SKM-1 treated with dmso at 0.1 percent for 144 hours (cell line): Measurements from ENCODE around the gene TMC4.
"Not testable (repeated sequence)": the region's sequence is repeated elsewhere in the genome, so short reads cannot be mapped to it uniquely, and the experiment has no call there.

Experiments
- DNase-seq: peaks from one replicate; lab custom pipeline; 2025; ENCODE audit not compliant: unreplicated experiment; lab: John Stamatoyannopoulos, UW

Gene TMC4

DNA sequence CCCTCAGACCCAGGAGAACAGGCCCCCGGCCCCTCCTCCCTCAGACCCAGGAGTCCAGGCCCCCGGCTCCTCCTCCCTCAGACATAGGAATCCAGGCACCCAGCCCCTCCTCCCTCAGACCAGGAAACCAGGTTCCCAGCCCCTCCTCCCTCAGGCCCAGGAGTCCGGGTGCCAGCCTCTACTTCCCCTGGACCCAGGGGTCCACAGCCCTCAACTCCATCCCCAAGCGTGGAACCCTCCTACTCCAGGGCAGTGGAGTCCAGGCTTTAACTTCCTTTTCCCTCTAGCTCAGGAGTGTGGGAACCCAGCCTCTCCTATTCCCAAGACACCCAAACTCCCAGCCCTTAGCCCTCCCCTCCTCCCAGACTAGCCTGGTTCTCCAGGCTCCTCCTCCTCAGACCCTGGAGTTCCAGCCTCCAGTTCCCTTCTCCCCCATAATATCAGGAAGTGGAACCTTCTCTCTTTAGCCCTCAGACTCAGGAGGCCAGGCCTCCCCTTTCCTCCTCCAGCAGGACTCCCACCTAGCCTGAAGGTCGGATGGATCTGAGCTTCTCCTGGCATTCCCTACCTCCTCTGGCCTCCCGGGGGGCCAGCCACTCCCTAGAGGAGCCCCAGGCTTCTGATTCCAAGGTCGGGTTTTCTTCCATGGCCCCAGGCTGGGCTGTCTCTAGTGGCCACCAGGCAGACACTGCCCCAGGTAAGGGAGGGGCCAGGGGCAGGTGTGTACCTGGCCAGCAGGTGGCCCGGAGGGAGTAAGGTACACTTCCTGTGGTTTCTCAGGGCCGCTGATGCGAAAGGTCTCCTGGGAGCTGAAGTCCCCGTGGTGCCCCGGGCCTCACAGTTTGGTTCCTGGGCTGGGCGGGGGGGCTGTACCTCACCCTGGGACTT lies at the start of gene TMC4:
Gene TMC4, minus strand, starts transcription at position 690 of the 888 bp plus-strand sequence. Its CDS starts 43 bp downstream, at position 647.
- no peak for DNase-seq

DNA sequence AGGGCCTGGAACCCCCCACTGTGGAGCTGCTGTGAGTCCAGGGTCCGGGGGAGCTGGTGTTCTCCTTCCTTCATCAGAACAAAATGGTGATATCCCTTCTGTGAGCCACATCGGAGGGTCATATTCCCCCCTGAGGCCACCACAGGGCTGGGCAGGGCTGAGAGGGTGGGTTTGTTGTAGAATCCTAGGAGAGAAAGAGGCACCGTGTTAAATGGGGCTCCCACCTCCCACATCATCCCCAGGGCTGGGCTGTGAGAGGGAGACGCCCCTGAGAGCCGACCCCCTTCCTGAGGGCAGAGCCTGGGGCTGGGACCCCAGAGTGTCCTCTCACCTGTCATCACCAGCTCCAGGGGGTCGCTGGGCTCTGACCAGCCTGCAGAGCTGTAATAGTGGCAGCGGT lies 49.0 kb upstream of the TMC4 start:
- not testable (repeated sequence) for DNase-seq

DNA sequence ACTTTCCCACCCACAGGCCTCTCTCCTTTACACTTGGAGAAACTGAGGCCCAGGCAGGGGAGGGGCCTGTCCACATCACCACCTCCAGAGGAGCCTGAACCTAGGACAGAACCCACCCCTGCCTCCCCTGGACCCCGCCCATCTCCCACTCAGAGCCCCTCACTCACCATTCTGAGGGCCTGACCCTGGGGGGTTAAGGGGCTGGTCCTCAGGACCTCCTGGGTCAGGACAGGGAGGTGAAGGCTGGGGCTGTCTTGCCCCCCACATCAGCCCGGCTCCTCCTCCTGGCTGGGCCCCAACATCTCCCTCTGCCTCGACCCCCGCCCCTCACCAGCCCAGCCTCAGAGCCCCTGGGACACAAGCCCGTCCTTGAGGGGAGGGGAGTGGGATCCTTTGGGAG lies 46.7 kb upstream of the TMC4 start:
- not testable (repeated sequence) for DNase-seq

DNA sequence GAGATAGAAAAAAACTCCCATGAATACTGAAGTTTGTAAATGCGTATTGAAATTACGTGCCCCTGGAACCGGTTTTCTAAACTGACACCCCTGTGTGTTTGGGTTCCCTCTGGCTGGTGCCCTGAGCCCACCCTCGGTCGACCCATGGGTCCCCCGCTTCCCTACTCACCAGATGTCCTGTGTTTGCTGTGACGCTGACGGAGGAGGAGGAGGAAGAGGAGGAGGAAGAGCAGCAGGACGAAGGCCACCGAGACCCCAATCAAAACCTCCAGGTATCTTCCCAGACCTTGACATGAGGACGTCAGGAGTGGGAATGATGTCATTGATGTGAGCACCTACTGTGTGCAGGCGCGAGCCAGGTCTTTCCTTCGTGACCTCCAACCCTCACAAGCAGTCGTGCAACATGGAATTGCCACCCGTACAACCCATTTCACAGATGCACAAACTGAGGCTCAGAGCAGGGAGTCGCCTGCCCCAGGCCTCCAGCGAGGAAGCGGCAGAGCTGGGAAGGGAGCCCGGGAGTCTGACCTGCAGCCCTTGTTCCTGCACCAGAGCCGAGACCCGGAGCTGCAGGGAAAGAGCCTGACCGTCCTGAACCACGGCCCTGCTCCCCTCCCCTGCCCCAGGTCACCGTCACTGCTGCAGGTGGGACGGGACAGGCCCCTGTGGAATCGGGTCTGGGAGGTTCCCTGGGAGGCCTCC lies 46.2 kb upstream of the TMC4 start:
- DNase-seq: no peak

GRCh38 chr19:54218259-54218658 lies 45.3 kb upstream of the TMC4 start:
- DNase-seq: no peak

- not testable (repeated sequence) for DNase-seq
Measured at GRCh38 chr19:54217517-54218247, 44.7 kb upstream of the TMC4 start.

DNA sequence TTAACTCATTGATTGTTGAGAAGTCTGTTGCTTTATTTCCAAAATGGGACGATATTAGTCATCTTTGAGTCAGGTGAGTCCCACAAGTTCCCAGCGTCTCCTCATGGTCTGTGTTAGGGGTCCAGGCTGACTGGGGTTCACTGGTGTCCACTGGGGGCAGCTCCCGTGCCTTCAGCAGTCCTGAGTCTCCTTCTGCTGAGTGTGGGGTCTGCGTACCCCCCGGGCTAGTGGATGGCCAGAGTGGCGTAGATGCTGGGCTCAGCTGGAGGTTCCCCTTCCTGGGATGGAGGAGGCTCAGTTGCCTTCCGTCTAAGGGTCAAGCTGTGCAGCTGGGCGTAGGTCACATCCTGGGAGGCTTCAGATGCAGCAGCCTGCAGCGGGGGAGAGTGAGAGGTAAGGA lies 43.9 kb upstream of the TMC4 start:
- no peak for DNase-seq

DNA sequence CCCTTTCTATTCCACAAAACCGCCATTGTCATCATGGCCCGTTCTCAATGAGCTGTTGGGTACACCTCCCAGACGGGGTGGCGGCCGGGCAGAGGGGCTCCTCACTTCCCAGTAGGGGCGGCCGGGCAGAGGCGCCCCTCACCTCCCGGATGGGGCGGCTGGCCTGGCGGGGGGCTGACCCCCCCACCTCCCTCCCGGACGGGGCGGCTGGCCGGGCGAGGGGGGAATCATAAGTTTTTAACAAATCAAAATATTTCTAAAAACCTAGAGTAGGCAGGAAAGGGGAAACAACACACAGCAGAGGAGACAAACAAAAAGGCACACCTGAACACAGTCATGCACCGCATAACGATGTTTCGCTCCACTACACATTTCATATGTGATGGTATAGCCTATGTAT lies 41.8 kb upstream of the TMC4 start:
- not testable (repeated sequence) for DNase-seq

DNA sequence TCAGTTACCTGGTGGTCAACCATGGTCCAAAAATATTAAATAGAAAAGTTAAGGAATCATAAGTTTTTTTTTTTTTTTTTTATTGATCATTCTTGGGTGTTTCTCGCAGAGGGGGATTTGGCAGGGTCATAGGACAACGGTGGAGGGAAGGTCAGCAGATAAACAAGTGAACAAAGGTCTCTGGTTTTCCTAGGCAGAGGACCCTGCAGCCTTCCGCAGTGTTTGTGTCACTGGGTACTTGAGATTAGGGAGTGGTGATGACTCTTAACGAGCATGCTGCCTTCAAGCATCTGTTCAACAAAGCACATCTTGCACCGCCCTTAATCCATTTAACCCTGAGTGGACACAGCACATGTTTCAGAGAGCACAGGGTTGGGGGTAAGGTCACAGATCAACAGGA lies 41.3 kb upstream of the TMC4 start:
- DNase-seq: not testable (repeated sequence)

DNA sequence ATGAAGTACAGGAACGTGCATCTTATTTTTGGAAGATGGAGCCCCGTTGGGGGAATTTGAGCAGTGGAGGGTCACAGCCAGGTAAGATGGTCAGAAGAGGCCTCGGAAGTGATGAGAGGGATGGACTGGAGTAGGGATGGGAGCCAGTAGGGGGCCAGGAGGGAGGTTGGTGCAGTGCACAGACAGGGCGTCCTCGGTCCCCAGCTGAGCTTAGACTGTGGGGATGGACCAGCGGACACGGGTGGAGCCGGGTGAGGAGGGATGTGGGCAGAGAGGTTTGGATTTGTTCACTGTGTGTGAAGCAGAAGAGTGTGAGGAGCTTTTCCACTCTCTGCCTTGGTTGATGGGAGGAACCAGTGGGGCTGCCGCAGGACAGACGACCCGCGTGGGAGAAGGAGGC lies 38.3 kb upstream of the TMC4 start:
- no peak for DNase-seq

DNA sequence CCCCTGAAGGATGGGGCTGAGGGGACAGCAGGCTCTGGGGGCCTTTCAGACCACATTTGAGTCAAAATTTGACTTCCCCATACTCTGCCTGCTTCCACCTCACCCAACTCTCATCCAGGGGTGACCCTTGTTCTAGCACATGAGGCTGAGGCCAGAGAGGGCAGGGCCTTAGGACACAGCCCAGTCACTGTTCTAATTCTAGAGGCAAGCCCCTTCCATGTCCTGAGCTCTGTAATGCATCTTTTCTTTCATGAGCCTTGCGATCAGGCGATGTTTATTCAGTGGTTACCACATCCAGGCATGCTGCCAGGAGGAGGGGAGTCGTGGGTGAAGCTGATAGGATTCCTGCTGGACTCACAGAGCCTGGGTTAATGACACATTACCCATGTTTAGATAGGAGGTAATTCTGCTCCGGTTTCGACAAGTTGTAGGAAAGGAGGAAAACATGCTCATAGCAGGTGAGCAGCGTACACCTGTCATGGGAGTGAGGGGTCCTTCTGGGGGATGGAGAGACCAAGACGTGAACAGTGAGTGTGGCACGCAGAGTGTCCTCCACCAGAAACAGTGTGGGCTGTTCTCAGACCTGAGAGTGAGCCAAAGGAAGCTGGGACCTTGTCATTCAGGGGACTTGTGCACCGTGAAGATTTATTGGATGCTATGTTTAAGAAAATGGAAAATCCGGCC lies 37.0 kb upstream of the TMC4 start:
- no peak for DNase-seq

DNA sequence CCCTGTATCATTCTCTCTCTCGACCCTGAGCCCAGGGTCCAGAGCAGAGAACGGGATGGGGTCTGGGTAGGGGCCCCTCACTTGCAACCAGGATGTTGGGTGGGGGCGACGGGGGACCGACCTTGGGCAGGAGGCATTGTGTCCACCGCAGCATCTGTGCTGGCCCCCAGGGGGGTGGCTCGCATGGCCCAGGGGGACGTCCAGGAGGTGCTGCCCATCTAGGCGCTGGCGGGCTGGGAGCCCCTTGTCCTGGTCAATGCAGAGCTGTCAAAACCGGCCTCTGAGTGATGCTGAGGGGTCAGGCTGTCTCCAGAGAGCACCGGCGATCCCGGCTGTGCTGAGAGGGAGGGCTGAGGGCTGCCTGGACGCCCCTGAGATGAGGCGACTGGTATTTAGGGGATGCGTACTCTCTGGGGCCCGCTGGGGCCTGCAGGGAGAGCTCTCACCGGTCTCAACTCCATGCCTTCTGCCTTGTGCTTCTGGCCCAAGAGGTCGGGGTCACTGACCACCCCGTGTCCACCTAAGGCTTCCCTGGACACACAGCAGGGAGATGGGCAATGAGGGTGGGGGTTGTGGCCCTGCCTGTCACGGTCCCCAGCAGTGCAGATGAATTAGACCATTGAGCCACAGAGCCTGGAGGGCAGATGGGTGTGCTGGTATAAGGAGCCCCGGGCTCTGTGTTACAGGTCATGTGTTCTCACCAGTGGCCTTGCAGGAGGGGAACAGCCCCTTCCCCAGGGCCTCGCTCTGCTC lies 36.3 kb upstream of the TMC4 start:
- DNase-seq: no peak

- no peak for DNase-seq
Measured at GRCh38 chr19:54208784-54209057, 35.8 kb upstream of the TMC4 start.

GRCh38 chr19:54207983-54208783 lies 35.2 kb upstream of the TMC4 start:
- peak; percentile 95 for DNase-seq

DNA sequence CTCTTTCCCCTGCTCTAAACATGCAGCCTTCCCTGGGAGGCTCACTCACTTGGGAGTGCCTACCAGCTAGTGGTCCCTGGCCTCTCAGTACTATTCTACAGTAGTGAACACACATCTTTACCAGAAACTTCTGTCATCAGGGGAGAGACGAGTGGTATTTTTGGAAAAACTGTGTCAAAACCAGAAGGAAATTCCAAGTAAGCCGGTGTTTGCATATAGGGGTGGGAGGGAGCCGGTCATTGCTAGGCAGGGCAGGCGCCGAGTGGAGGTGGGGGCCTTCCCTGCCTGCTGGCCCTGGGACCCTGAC lies 34.7 kb upstream of the TMC4 start:
- DNase-seq: no peak

DNA sequence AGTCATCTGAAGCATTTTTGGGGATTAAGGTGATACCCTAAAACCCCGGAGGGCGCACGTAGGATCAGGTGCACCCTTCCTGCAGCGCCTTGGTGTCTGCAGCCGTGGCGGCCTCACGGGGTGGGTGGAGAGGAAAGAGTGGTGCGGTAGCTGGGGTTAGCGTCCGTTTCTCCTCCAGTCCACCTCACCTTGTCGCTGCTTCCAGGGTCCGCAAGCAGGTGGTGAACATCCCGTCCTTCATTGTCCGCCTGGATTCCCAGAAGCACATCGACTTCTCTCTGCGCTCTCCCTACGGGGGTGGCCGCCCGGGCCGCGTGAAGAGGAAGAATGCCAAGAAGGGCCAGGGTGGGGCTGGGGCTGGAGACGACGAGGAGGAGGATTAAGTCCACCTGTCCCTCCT lies 34.2 kb upstream of the TMC4 start:
- DNase-seq: not testable (repeated sequence)

DNA sequence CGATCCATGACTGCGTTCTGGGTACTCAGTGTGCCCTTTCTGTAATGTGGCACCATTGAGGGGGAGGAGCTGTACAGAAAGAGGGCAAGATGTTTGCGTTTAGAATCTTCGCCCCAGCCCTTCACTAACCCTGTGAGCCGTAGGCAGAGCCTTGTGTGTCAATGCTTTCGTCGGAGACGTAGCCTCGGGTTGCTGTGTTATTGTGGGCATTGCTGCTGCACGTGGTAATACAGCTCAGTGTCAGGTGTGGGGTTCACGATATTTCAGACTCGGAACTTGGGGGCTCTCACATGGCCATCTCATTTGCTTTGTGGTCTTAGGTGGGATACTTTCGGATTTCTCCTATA lies 33.8 kb upstream of the TMC4 start:
- DNase-seq: no peak

- no peak for DNase-seq
Measured at GRCh38 chr19:54206030-54206830, 33.3 kb upstream of the TMC4 start.

DNA sequence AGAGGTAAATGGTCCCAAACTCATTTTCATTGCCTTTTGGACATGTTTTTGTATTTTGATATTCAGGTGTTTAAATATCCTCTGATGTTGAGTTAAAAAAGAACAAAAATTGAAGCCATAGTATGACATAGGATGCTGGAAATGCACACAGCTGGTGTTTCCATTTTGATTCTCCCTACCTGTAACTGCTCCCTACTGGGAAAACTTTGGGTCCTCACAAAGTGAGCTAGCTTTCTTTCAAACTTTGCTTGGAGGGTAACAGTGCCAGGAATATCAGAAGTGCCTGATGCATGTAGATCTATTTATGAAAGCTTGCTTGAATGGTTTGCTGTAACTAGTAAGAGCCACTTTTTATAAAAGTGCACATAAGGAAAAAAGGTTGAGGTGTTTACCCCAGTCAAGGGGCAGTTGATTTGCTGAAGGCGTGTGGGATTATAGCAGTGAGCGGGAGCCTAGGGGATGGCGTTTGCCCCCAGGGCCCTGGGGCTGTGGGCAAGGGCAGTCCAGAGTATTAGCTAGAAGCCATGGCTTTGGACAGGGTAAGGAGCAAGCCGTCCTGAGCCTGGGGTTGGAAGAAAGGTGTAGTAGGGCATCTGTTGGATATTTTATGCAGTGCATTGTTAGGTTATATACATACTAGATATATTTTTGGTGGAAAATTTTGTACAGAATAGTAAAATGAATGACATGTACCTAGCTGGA lies 32.0 kb upstream of the TMC4 start:
- no peak for DNase-seq
